Fibroblast of mammary gland (primary cell): ENCODE measurements around the gene GIGYF2.

Experiments
- DNase-seq: peaks from one replicate; pipeline ENCODE4 v3.0.0-alpha.2; 2010; ENCODE audit warnings: low read depth
- H3K4me3 ChIP-seq: 2 replicates; pipeline ENCODE4 v1.5.1; 2011; ENCODE audit warnings: low read depth, mild to moderate bottlenecking, low read length, moderate library complexity; ENCODE audit not compliant: control insufficient read depth
- TF ChIP-seq, protein P1 (sequence below): conservative IDR thresholded peaks from 2 replicates; pipeline ENCODE4 v1.5.1; 2011; ENCODE audit warnings: low read depth, low read length, inconsistent platforms; ENCODE audit not compliant: control insufficient read depth, insufficient read depth

GIGYF2 gene

GRCh38 chr2:232891621-232892071, 194.5 kb downstream of the GIGYF2 start:
- peak; percentile 66 for DNase-seq
- no peak overlapping the region for H3K4me3 ChIP-seq
- TF ChIP-seq, protein P1, sequence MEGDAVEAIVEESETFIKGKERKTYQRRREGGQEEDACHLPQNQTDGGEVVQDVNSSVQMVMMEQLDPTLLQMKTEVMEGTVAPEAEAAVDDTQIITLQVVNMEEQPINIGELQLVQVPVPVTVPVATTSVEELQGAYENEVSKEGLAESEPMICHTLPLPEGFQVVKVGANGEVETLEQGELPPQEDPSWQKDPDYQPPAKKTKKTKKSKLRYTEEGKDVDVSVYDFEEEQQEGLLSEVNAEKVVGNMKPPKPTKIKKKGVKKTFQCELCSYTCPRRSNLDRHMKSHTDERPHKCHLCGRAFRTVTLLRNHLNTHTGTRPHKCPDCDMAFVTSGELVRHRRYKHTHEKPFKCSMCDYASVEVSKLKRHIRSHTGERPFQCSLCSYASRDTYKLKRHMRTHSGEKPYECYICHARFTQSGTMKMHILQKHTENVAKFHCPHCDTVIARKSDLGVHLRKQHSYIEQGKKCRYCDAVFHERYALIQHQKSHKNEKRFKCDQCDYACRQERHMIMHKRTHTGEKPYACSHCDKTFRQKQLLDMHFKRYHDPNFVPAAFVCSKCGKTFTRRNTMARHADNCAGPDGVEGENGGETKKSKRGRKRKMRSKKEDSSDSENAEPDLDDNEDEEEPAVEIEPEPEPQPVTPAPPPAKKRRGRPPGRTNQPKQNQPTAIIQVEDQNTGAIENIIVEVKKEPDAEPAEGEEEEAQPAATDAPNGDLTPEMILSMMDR: no peak

GRCh38 chr2:232892221-232892620, 195.1 kb downstream of the GIGYF2 start:
- no peak overlapping the region for H3K4me3 ChIP-seq
- TF ChIP-seq, protein P1: no peak
- no peak for DNase-seq

DNA sequence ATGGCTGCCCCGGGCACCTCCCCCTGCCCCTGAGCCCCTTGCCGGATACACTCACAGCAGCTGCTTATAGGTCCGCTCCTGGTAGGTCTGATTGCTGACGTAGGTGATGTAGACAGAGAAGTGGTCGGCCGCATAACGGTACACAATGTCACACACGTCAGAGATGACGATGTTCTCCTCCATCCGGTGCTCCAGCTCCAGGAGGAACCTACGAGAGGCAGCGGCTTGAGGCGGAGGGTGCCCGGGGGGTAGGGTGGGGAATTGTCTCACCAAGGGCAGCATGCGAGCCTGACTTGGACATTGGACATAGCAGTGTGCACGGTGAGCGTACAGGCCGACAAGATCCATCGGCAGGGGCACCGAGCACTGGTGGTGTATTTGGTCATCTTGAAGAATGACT, 195.7 kb downstream of the GIGYF2 start:
- no peak overlapping the region for H3K4me3 ChIP-seq
- DNase-seq: no peak
- TF ChIP-seq, protein P1: no peak

DNA sequence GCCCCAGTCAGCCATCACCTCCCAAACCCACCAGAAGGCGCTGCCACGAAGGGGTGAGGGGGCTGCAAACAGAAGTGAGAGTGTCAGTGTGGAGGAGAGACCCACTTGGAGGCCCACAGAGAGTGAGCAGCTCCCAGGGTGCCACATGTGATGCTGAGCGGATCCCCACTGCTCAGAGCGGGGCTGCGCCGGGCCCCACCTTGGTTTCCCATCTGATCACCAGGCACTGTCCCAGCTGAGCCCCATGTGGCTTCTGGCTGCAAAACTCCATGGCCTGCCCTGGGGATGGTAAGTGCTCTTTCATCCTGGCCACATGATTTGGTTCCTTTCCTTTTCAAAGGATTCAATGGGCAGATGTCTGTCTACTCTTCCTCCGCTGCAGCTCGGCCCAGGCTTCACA, 196.7 kb downstream of the GIGYF2 start:
- no peak for DNase-seq
- no peak overlapping the region for H3K4me3 ChIP-seq
- TF ChIP-seq, protein P1: no peak

DNA sequence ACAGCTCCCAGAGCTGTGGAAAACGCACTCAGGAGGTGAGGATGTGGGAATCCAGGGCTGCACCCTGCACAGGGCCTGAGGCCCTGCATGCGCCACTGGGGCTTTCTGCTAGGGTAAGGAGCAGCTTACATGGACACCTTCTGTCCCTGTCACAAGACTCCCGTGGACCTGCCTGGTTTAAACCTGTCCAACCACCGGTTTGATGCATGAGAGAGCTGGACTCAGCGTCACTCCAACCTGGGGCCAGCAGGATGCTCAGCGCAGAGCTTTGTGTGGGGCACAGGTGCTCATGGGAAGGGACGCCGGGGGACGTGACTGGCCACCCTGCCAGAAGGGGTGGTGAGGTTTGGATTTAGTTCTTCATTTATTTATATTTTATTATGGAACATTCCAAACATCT, 197.1 kb downstream of the GIGYF2 start:
- no peak for DNase-seq

DNA sequence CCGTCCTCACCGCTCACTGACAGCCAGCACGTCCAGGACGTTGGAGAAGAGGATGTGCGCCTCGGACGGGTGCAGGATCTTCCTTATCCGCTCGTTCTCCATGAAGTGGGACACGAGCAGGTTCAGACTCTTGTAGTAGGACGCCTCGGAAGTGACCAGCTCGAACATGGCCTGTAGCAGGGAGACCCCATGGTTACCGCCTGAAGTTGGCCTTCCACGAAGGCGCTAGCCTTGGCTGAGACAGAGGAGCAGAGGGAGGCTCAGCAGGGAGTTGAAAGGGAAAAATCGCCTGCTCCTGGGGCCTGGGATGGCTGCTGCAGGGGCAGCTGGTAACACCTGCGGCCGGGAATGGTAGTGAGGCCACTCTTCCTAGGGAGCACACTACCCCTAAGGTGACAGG, 197.6 kb downstream of the GIGYF2 start:
- TF ChIP-seq, protein P1: no peak

More for the DNA sequence above, 197.1 kb downstream of the GIGYF2 start:
- no peak overlapping the region for H3K4me3 ChIP-seq
- TF ChIP-seq, protein P1: no peak

GRCh38 chr2:232896111-232896510, 199.0 kb downstream of the GIGYF2 start:
- DNase-seq: no peak
- H3K4me3 ChIP-seq: no peak overlapping the region
- TF ChIP-seq, protein P1: no peak

More for the DNA sequence above, 197.6 kb downstream of the GIGYF2 start:
- H3K4me3 ChIP-seq: no peak overlapping the region
- no peak for DNase-seq
